ENCODE results near the gene CLIC6. TPM values are rescaled to one million over a fixed set of nuclear protein-coding genes. Genes with fewer than 3 reads are reported as not detected.

The CLIC6 gene
- total RNA-seq, 2 experiments from 2014 or later: 0.52 to 0.59 TPM

- ChIA-PET CTCF (interaction anchor here (0.7 to 1.7 kb wide), 21 partner anchors 16 to 1283 kb away, joined by 3 to 12 read pairs (median 3); no protein-coding TSS in a partner anchor), POLR2A (no interaction called here)
These were observed 76.9 kb downstream of the CLIC6 start for GRCh38 chr21:34745557-34746255.

- ChIA-PET CTCF (no interaction called here), POLR2A (no interaction called here)
These were observed 80.1 kb downstream of the CLIC6 start for GRCh38 chr21:34748862-34749261.

DNA sequence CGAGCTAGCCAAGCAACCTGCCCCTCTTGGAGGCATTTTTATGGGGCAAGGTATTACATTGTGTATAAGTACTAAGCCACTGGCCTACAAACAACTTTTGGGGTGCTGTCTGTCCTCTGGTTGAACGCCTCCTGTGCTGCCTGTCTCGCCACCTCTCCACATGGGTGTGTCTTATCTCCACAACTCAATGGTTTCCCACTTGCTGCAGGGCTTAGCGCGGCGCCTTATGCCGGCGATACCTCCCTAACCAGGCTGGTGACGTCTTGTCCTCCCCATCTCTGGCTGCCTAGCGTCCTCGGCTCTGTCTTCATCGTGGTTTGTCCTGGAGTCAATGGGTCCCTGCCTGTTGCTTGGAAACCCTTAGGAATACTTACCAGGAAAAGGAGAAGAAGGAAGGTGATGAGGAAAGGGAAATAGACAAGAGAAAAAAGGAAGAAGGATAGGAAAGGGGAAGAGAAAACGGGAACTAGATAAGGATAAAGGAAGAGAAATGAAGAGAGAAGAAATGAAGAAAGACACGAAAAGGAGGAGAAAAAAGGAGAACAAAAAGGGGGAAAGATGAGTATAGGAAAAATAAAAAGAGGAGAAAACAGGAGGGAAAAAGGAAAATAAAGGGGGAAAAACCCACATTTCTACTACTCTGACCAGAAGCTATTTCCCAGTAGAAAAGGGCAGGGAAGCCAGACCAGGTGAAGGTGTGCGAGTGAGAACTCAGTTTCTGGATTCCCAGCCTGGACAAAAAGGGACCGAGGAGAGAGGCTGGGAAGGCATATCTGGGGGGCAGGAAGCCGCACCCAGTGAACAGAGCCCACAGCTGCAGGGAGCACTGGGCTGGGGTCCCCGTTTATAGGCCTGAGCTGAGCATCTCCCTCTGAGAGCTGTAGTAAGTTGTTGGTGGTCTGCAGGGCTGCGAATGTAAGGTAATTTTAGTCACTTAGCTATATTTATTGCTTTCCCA, 86.2 kb downstream of the CLIC6 start:
- CTCF ChIA-PET: interaction anchor here (0.6 kb wide), 1 partner anchor 9 kb away, joined by 4 read pairs; no protein-coding TSS in a partner anchor
- POLR2A ChIA-PET: no interaction called here

- CTCF ChIA-PET: interaction anchor here (1.5 kb wide), 1 partner anchor 16 kb away, joined by 4 read pairs; no protein-coding TSS in a partner anchor
- POLR2A ChIA-PET: no interaction called here
These were observed 93.0 kb downstream of the CLIC6 start for GRCh38 chr21:34761758-34762330.

DNA sequence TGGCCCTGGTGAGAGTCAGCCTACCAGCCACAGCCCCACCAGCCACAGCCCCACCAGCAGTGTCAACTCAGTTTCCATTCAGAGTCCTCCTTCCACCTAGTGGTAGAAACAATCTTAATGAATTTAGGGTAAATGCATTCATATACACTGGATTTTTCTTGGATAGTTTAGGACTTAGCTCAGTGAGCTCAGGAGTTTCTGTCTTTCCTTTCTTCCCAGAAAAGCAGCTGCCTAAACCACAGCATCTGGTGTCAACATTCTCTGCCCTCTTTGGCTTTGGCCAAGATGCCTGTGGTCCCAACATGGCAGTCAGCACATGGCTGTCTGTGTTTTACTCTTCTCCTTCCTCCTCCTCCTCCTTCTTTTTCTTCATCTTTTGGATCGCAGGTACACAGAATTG, 94.0 kb downstream of the CLIC6 start:
- ChIA-PET CTCF (no interaction called here), POLR2A (no interaction called here)

GRCh38 chr21:34764715-34765284, 96.0 kb downstream of the CLIC6 start:
- CTCF ChIA-PET: interaction anchor here (0.7 to 1.1 kb wide), 2 partner anchors 10 to 19 kb away, joined by 4 read pairs; no protein-coding TSS in a partner anchor

GRCh38 chr21:34765619-34766018, 96.8 kb downstream of the CLIC6 start:
- ChIA-PET POLR2A (no interaction called here), CTCF (interaction anchor here (1.1 kb wide), 1 partner anchor 20 kb away, joined by 4 read pairs; no protein-coding TSS in a partner anchor)

More at GRCh38 chr21:34764715-34765284, 96.0 kb downstream of the CLIC6 start:
- POLR2A ChIA-PET: no interaction called here

GRCh38 chr21:34766862-34767261, 98.1 kb downstream of the CLIC6 start:
- ChIA-PET CTCF (no interaction called here), POLR2A (no interaction called here)

Other genes with a start within 250 kb of the CLIC6 start
- gene SMIM34, start 245.0 kb upstream of the CLIC6 start, total RNA-seq: not detected
- gene KCNE1, start 156.8 kb upstream of the CLIC6 start, total RNA-seq: under 1 TPM; 0.13 to 0.15 TPM
- 10 to 100 TPM; 23.2 to 30.0 TPM for gene RCAN1, start 53.9 kb upstream of the CLIC6 start, total RNA-seq